ENCODE results near the gene SAP30BP. TPM values are rescaled to one million over a fixed set of nuclear protein-coding genes. Genes with fewer than 3 reads are reported as not detected.

The SAP30BP gene
- total and polyA plus RNA-seq, 2 experiments from 2014 or later = 44.9 to 97.9 TPM

GRCh38 chr17:75649687-75650086 lies 17.5 kb upstream of the SAP30BP start:
- no peak for ATAC-seq
- Histone ChIP-seq H3K36me3 (ENCODE audit: insufficient read depth) (no peaks in the 10 kb centered on the region; the same call in 1 of the 2 replicates), H3K4me1 (ENCODE audit: insufficient read depth) (no peaks in the 10 kb centered on the region; the same call in 1 of the 2 replicates), H3K79me2 (replicated peaks; ENCODE audit: insufficient read depth) (no peaks in the 10 kb centered on the region), H3K27ac (ENCODE audit: low read depth) (no peak overlapping the region), H3F3A (replicated peaks; ENCODE audit: low read depth) (0 out of 2 replicates have a peak, but pooled peaks cover 3% of the 10 kb centered on the region), H4K20me1 (replicated peaks; ENCODE audit: insufficient read depth) (no peaks in the 10 kb centered on the region), H3K9me2 (ENCODE audit: insufficient read depth) (no peaks in the 10 kb centered on the region), H3K27me3 (ENCODE audit: insufficient read depth) (no peaks in the 10 kb centered on the region), H3K4me3 (no peak overlapping the region), H3K4me2 (no peak overlapping the region), H2AFZ (no peak overlapping the region)
- Mint-ChIP-seq H3K36me3 (ENCODE audit: low read depth) (peaks cover 34% of the 10 kb centered on the region), H3K27ac (no peak overlapping the region), H3K4me1 (no peaks in the 10 kb centered on the region; the same call in 2 of the 3 replicates), H3K27me3 (ENCODE audit: insufficient read depth, low read depth, poor library complexity) (no peaks in the 10 kb centered on the region), H3K9me3 (no peaks in the 10 kb centered on the region), H3K4me3 (no peak overlapping the region)
- TF ChIP-seq ZNF331 (CRISPR knock-in tag; IDR thresholded peaks at IDR 0.05; ENCODE audit: low read depth) (no peak), JUNB (IDR thresholded peaks at IDR 0.05; ENCODE audit: unreplicated experiment) (no peak), REST (IDR thresholded peaks at IDR 0.05; ENCODE audit: unreplicated experiment) (no peak), EZH2 (IDR thresholded peaks at IDR 0.05; ENCODE audit: low read depth, unreplicated experiment) (no peak), CREB1 (CRISPR knock-in tag; IDR thresholded peaks at IDR 0.05; ENCODE audit: low read depth) (no peak), STAT1 (IDR thresholded peaks at IDR 0.05; ENCODE audit: unreplicated experiment) (no peak), ZNF462 (CRISPR knock-in tag; IDR thresholded peaks at IDR 0.05) (no peak), NANOG (IDR thresholded peaks at IDR 0.05; ENCODE audit: borderline replicate concordance) (no peak), EZH2phosphoT487 (IDR thresholded peaks at IDR 0.05; ENCODE audit: unreplicated experiment) (no peak), ZNF114 (CRISPR knock-in tag; IDR thresholded peaks at IDR 0.05) (no peak), CTCF (conservative IDR thresholded peaks at IDR 0.05; ENCODE audit: low read depth in 2 of 2) (no peak), POLR2AphosphoS5 (IDR thresholded peaks at IDR 0.05; ENCODE audit: low read depth) (no peak), ETS1 (IDR thresholded peaks at IDR 0.05) (no peak)
- no peak for DNase-seq (ENCODE audit: low spot score)

Measured in GM23338 (cell line).